Adrenal gland (tissue), 5 donors: ENCODE measurements around the gene FCAMR.

Experiments
- CTCF ChIP-seq, 6 experiments: fragments of 450-650 bp in 4 of 6; fragments of 200-600 bp in 2 of 6; sonication (generic) in 1 of 6; IDR thresholded peaks; 1 replicate in 5 of 6; 2 replicates in 1 of 6; pipeline versions ENCODE4 v1.5.1 to v1.8.0; 2016 to 2021; ENCODE audit warnings: antibody characterized with exemption in 6 of 6, mild to moderate bottlenecking in 2 of 6, moderate library complexity in 1 of 6
- POLR2A ChIP-seq, 2 donors: fragments of 450-650 bp; IDR thresholded peaks; one replicate each; pipeline ENCODE4 v1.6.1; 2017; ENCODE audit warnings: antibody characterized with exemption in 2 of 2, mild to moderate bottlenecking in 2 of 2, moderate library complexity in 1 of 2
- donor health status: DM: no; HTN: no; CAD: no.

GRCh38 chr1:206972728-206973127, 2.5 kb upstream of the FCAMR start:
- TF ChIP-seq CTCF (IDR thresholded peaks at IDR 0.05) (no peak), POLR2A (IDR thresholded peaks at IDR 0.05) (no peak)
